ENCODE data around the gene ZFPL1.

ZFPL1 gene

GRCh38 chr11:65060913-65061408, 23.1 kb upstream of the ZFPL1 start:
- no peak for DNase-seq

DNA sequence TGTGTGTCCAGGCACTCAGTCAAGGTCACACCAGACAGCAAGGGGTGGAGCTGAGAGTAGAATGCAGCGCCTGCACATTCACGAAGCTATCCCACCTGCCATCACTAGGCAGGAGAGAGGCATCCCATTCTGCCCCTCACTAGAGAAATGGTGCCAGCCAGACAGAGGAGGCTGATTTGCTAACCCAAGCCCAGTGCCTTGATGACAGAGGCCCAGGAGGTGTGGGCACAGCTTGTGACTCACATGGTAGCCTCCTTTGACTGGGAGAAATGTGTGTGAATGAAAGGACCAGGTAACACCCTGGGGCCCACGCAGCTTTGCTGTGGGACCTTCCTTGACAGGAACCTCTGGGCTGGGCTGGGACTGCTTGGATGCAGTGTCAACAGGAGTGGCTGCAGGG, 20.5 kb upstream of the ZFPL1 start:
- DNase-seq = no peak

- no peak for DNase-seq
Observed at GRCh38 chr11:65064847-65065240, 19.2 kb upstream of the ZFPL1 start.

DNA sequence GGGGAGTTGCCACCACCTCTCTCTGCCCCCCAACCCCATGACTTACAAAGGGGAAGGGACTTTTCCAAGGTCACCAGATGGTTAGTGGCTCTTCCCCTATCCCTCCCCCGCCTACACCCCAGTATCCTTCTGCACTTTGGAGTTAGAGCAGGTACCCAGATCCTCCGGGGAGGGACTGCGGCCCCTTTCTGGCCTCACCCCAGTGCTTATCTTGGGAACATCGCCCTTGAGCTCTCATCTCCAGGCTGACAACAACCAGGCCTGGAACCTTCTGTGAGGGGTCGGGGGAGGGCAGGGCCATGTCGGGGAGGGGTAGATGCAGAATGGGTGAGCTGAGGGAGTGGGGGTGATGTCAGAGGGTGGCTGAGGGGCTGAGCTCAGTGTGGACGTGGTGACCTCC, 18.2 kb upstream of the ZFPL1 start:
- DNase-seq = no peak

DNA sequence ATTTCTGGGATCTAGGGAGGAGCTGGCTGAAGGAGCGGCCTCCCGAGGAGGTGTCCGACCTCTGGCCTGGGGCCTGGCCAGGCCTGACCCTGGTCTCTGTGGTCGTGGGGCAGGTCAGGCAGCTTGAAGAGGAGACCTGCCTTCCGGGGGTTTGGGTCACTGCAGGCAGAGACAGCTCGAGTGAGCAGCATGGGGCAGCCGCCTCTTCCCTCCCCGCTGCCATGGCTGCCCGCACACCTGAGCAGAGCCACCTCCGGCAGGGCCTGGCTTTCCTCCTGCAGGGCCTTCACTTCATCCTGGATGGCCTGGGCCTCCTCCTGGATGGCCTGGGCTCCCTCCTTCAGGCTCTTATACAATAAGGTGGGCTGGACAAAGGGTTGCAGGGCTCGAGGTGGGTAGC, 17.7 kb upstream of the ZFPL1 start:
- DNase-seq = peak; percentile 45

- peak; percentile 96 for DNase-seq
Observed at GRCh38 chr11:65066805-65067291, 17.2 kb upstream of the ZFPL1 start.

- DNase-seq = no peak
Observed at GRCh38 chr11:65067446-65067845, 16.6 kb upstream of the ZFPL1 start.

- DNase-seq = no peak
Observed at GRCh38 chr11:65069217-65069616, 14.8 kb upstream of the ZFPL1 start.

DNA sequence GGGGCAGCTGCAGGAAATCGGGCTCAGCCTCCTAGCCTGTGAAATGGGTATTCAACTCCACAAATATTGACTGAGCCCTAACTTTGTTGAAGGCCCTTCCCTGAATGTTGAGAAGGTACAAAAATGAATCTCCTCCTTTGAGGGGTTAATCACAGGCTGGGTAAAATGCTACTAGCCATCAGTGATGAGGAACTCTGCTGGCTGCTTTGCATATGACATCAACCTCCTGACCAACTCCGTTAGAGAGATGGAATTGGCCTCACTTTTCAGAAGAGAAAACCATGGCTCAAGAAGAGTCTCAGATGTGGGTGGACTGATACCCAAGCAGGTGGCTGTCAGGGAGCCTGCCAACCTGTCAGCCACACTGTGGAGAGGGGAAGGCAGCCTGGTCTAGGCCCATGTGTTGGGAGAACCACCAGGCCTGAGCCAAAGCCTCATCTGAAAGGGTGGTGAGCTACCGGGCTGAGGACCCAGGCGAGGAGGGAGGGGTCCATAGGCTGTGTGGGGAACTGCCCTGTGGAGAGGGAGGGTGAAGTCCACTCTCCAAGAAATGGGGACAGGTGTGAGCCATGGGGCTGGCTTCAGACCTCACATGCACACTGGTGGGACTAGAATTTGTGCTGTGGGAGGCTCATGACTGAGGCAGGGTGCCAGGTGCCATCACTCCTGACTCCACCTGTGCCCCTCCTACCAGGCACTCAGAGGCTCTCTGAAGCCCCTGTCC, 12.0 kb upstream of the ZFPL1 start:
- no peak for DNase-seq

- no peak for DNase-seq
Observed at GRCh38 chr11:65072631-65072966, 11.4 kb upstream of the ZFPL1 start.

DNA sequence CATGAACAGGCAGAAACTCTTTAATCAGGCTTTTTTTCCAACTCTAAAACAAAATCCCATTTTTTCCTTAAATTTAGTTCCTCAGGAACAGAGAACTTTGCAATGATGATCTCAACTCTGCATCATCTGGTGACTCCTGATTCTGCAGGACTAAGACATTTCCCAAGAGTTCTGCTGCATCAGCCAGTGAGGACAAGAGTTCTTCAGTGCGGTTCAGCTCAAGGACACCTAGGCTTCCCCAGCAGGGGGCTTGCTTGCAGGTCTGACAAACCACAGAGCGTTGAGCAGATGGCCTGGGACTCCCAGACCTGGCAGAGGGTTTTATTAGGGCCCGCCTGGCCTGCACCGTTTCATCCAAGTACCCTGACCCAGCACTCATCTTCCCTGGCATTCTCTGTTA, 6.6 kb upstream of the ZFPL1 start:
- peak; percentile 23 for DNase-seq

DNA sequence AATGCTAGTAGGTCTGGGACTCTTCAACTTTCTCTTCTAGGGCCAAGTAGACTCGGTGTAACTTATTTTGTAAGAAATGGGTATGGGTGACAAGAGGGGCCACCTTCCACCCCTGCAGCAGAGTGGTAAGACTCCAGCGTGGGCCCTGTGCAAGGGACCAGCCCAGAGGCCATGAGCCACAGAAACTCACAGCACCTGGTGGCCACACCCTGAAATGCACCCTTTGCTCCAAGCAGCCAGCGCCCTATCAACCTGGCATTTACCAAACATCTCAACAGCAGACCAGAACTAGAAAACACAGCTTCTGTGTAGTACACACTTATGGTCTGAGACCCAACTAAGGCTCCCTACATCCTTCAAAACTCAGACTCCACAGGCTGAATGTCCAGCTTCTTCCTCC, 5.9 kb upstream of the ZFPL1 start:
- DNase-seq = peak; percentile 62

GRCh38 chr11:65078786-65079342, 5.2 kb upstream of the ZFPL1 start:
- DNase-seq = no peak

GRCh38 chr11:65083134-65083833, 738 bp upstream of the ZFPL1 start:
- DNase-seq = no peak

DNA sequence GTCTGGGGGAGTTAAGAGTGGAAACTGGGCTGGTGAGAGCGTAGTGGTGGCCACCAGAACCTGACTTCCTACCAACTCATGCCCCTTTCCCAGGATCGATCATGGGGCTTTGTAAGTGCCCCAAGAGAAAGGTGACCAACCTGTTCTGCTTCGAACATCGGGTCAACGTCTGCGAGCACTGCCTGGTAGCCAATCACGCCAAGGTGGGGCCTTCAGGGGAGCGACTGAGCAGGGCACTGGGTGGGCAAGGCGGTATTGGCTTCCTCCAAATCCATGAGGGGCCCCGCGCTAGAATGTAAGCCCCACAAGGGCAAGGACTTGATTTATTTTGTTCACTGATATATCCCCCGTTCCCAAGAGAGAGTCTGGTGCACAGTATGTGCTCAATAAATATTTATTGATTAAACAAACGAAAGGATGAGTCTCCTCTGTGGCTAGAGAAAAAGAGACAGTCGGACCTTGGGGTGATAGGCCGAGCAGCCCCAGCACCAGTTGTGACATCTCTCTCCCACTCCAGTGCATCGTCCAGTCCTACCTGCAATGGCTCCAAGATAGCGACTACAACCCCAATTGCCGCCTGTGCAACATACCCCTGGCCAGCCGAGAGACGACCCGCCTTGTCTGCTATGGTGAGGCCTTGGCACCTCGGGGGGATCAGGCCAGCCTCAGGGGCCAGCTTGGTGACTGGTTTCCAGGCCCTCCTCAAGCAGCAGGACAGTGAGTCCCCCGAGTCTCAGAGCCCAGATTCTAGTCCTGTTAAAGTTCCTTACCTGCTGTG, 765 bp downstream of the ZFPL1 start:
- no peak for DNase-seq

DNA sequence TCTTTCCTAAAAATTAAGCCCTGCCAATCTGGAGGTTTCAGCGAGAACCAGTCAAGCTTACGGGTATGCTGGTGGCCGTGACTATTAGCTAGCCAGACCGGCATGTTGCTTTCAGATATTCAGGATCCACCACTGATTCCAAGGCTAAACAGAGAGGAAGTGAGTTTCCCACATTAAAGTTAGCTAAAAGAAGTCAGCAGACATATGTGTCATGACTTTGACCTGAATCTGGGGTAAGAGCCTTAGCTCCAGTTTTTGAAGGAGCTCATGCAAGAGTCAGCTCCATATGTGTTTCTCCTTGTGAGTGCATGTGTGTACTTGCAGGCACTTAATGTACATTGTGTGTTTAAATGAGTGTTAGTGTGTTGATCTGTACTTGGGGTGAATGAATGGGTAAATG, 1.4 kb downstream of the ZFPL1 start:
- no peak for DNase-seq

GRCh38 chr11:65086809-65087208, 2.8 kb downstream of the ZFPL1 start:
- no peak for DNase-seq

GRCh38 chr11:65087216-65087615, 3.2 kb downstream of the ZFPL1 start:
- no peak for DNase-seq

DNA sequence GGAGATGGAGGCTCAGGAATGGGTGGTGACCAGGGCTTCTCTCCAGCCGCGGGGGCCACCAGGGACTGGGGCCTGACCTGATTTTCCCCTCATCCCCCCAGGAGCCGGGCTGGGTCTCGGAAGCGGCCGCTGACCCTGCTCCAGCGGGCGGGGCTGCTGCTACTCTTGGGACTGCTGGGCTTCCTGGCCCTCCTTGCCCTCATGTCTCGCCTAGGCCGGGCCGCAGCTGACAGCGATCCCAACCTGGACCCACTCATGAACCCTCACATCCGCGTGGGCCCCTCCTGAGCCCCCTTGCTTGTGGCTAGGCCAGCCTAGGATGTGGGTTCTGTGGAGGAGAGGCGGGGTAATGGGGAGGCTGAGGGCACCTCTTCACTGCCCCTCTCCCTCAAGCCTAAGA, 3.8 kb downstream of the ZFPL1 start:
- DNase-seq = no peak

GRCh38 chr11:65089621-65090020, 5.6 kb downstream of the ZFPL1 start:
- DNase-seq = no peak

- no peak for DNase-seq
Observed at GRCh38 chr11:65090628-65091027, 6.6 kb downstream of the ZFPL1 start.

- no peak for DNase-seq
Observed at GRCh38 chr11:65095427-65095826, 11.4 kb downstream of the ZFPL1 start.
